ACHN (cell line): ENCODE data around the gene ACP5.
"Not testable (repeated sequence)": the region's sequence is repeated elsewhere in the genome, so short reads cannot be mapped to it uniquely, and the experiment has no call there.

ENCODE experiments used
- DNase-seq: peaks from one replicate; pipeline ENCODE4 v3.0.0-alpha.2; 2015
- in situ Hi-C: cut with HindIII; loops from 2 replicates; pipeline ENCODE4 v1.10.0; 2017; ENCODE audit warnings: low sequenced_read_pairs, low pct_ligation_motif_present, low pct_unique_long_range_greater_than_20kb

ACP5 gene

DNA sequence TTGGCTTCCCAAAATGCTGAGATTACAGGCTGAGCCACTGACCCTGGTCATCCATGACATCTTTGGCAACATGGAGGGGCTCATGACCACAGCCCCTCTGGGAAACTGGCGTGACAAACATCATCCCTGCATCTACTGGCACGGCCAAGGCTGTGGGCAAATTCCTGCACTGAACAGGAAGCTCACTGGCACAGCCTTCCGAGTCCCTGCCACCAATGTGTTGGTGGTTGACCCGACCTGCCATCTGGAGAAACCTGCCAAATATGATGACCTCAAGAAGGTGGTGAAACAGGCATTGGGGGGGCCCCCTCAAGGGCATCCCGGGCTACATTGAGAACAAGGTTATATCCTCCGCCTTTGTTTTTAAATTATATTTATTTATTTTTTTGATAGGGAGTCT is 8.9 kb upstream of the ACP5 start:
- in situ Hi-C loops: no loop called here
- DNase-seq: no peak

DNA sequence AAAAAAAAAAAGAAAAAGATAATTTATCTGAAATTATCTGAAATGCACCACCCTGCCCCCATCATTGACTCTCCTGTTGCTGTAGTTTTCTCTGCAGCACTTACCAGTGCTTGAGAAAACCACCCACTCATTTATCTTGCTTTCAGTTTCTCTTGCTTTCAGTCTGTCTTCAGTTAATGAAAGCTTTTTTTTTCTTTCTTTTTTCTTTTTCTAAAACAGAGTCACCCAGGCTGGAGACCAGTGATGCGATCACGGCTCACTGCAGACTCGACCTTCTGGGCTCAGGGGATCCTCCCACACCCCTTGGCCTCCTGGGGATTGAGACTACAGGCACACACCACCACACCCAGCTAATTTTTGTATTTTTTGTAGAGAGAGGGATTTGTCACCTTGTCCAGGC is 4.3 kb upstream of the ACP5 start:
- no peak for DNase-seq
- in situ Hi-C loops: no loop called here

- DNase-seq: no peak
- in situ Hi-C loops: no loop called here
Measured at GRCh38 chr19:11580116-11580515, 2.7 kb upstream of the ACP5 start.

DNA sequence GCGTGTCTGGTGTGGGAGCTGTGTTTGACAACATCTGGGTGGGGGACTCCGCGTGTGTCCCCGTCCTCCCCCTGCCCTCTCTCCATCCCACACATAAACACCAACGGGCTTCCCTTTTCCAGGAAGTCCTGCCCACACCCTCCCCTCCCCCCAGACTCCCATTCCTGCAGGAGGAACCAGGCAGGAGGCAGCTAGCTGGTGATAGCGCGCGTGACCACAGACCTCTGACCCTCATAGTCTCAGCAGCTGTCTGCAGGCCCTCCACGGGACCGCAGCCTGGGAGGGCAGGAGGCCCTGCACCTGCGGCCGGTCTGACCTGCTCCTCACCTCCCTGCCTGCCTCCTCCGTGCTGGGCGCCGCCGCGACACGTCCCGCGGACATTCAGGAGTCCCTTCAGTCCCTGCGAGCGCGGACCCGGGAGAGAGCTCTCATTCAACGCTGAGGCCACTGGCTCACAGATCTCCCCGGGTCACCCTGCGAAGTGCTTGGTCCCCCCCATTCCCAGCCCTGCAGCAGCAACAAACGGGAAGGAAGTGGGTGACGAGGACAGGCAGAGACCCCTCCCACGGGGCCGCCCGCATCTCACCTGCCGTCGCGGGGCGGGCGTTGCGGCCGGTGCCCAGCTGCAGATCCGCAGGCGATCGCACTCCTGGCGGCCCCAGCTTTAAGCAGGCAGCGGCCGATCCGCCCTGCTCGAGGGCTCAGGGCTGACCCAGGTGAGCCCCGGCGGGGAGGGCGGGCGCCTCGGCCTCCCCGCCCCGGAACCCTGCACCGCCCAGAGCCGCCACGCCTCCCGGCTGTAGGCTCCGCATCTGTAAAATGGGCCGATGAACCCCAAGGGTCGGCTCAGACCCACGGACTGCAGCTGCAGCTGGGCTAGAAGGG is 1.1 kb upstream of the ACP5 start:
- DNase-seq: no peak
- in situ Hi-C loops: no loop called here

GRCh38 chr19:11576227-11576626 is 1.2 kb downstream of the ACP5 start:
- in situ Hi-C loops: no loop called here
- no peak for DNase-seq

- in situ Hi-C loops: no loop called here
- DNase-seq: no peak
Measured at GRCh38 chr19:11574689-11575088, 2.8 kb downstream of the ACP5 start.

GRCh38 chr19:11573763-11574162 is 3.7 kb downstream of the ACP5 start:
- in situ Hi-C loops, DNase-seq: not testable (repeated sequence)

- DNase-seq, in situ Hi-C loops: not testable (repeated sequence)
Measured at GRCh38 chr19:11573354-11573753, 4.1 kb downstream of the ACP5 start.

- in situ Hi-C loops: no loop called here
- DNase-seq: no peak
Measured at GRCh38 chr19:11570039-11570462, 7.4 kb downstream of the ACP5 start.

DNA sequence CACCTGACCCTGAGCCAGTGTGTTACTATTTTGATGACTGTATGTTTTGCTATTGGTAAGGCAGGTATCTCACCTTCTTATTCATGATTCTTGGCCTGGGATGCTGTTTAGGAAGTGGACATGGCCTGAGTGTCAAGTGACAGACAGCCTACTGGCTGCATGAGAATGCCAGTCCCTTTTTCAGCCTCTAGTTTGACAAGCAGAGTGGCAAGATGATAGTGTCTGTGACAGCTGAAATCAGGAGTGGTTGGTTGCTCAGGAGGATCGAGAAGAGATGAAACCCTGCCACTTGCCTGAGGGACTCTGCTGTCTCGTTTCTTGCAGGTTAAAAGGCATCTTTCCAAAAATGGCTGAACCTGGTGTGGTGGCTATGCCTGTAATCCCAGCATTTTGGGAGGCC is 11.3 kb downstream of the ACP5 start:
- in situ Hi-C loops: no loop called here
- DNase-seq: no peak

GRCh38 chr19:11565649-11565980 is 11.8 kb downstream of the ACP5 start:
- DNase-seq, in situ Hi-C loops: not testable (repeated sequence)

DNA sequence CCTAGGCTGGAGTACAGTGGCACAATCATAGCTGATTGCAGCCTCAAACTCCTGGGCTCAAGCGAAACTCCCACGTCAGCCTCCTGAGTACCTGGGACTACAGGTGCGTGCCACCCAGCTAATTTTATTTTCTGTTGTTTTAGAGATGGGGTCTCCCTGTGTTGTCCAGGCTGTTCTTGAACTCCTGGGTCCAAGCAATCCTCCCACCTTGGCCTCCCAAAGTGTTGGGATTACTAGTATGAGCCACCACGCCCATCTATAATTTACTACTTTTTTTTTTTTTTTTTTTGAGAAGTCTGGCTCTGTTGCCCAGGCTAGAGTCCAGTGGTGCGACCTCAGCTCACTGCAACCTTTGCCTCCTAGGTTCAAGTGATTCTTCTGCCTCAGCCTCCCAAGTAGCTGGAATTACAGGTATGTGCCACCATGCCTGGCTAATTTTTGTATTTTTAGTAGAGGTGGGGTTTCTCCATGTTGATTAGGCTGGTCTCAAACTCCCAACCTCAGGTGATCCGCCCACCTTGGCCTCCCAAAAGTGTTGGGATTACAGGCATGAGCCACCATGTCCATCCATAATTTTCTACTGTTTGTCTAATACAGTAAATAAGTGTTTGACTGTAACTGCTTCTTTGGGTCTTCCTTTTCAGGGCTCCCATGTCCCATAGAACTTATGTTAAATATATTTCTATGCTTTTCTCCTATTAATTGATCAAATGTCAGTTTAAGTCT is 13.2 kb downstream of the ACP5 start:
- in situ Hi-C loops, DNase-seq: not testable (repeated sequence)

- in situ Hi-C loops: no loop called here
- no peak for DNase-seq
Measured at GRCh38 chr19:11563532-11563931, 13.9 kb downstream of the ACP5 start.

- in situ Hi-C loops: no loop called here
Measured at GRCh38 chr19:11560404-11561051, 16.9 kb downstream of the ACP5 start.

DNA sequence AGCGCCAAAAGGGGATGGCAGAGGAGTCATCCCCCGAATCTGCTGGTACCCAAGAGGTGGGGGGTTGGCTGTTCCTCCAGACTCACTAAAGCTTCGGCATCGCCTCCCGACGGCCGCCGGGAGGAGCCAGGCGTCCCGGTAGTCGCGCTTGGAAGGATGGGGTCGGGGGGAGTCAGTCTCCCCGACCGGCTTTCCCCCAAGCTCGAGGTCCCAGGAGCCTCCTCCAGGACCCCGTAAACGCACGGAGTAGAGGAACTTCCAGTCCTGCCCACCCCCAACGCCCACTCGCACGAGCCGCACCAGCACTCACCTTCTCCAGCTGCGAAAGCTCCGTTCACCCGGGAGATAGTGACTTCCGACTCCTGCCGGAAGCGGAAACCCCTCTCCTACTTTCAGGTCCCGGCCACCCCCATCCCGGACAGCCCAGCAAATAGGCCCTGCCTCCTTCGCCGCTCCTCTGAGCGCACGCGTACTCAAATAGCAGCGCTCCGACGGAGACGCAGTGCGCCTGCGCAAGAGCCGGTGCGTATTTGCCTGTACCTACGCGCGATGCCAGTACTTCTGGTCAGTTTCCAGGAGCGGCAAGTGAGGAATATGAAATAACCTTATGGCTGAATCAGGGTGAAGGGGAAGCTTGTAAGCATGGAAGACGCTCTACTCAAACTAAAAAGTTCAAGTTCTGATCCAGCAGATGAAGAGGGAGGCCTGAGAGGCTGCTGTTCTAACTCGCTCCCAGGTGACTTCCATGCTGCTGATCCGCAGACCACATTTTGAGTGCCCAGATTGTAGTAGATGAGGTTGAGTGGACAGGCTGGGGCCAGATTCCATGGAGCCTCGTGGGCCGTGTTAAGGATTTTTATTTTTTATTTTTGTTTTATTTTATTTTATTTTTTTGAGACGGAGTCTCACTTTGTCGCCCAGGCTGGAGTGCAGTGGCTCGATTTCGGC is 18.3 kb downstream of the ACP5 start, which contains the start of gene ELOF1:
TSS of gene ELOF1 (minus strand) at position 350 of the 948 bp plus-strand sequence. CDS start 4,883 bp downstream, outside the sequence.
- in situ Hi-C loops: no loop called here
- DNase-seq: peak; percentile 96

More at GRCh38 chr19:11560404-11561051, 16.9 kb downstream of the ACP5 start:
- peak; percentile 58 for DNase-seq

GRCh38 chr19:11556634-11557420 is 20.6 kb downstream of the ACP5 start:
- in situ Hi-C loops: no loop called here
- no peak for DNase-seq

- DNase-seq: no peak
- in situ Hi-C loops: no loop called here
Measured at GRCh38 chr19:11555246-11555645, 22.2 kb downstream of the ACP5 start.
